WTC11 (cell line): ENCODE results near the gene C16orf74. TPM values are rescaled to one million over a fixed set of nuclear protein-coding genes. Genes with fewer than 3 reads are reported as not detected.

Source experiments
- microRNA-seq: library from miRNA; unstranded; fragments of <30 nt; microRNA quantifications from one replicate; pipeline ENCODE4 v1.2.0, GENCODE V29; 2022; ENCODE audit warnings: borderline number of aligned reads
- total RNA-seq: library from RNA; stranded (reverse); gene quantifications from 3 replicates; pipeline ENCODE4 v1.2.3, GENCODE V29; 2021

Gene C16orf74
- total RNA-seq, 1 experiment from 2014 or later, result 8.3 TPM

Small RNAs within 50 kb of the gene (microRNA-seq; reads per million reads assigned to microRNA genes)
- gene MIR1910, result not detected

Other genes with a start within 250 kb of the C16orf74 start
- gene GSE1, start 137.8 kb downstream of the C16orf74 start, total RNA-seq, result 91.0 to 124 TPM (median 93.8 TPM) in 3 replicates
- gene GINS2, start 62.1 kb downstream of the C16orf74 start, total RNA-seq, result 35.5 to 38.4 TPM (median 38.0 TPM) in 3 replicates
- gene EMC8, start 48.4 kb upstream of the C16orf74 start, total RNA-seq, result 48.0 to 55.2 TPM (median 52.7 TPM) in 3 replicates
- 578 to 618 TPM (median 606 TPM) in 3 replicates for gene COX4I1, start 48.6 kb upstream of the C16orf74 start, total RNA-seq
- 1.1 to 1.7 TPM (median 1.3 TPM) in 3 replicates for gene IRF8, start 148.1 kb upstream of the C16orf74 start, total RNA-seq